HepG2 (cell line): Measurements from ENCODE around the gene ATG16L1. TPM values are rescaled to one million over a fixed set of nuclear protein-coding genes. Genes with fewer than 3 reads are reported as not detected.

ENCODE experiments used
- ATAC-seq: fragments of 200-7000 bp; cut with Tn5 transposase; 3 replicates; pipeline ENCODE4 v1.9.1; 2020; ENCODE audit warnings: mild to moderate bottlenecking, moderate library complexity
- BruUV-seq: library from RNA; stranded (reverse); fragments of 400-500 nt; replicated peaks from 2 replicates; lab custom pipeline; 2021; lab: Mats Ljungman, UMichigan
- CTCF ChIA-PET: fragments of 300-600 bp; formaldehyde crosslinking; extraction: SDS; loops from one replicate; lab custom pipeline; 2021; ENCODE audit warnings: low total read pairs, inconsistent platforms, low intra/inter-chr PET ratio; lab: Yijun Ruan, JAX
- POLR2A ChIA-PET: fragments of 350-600 bp; sonication (Branson Sonifier 250); formaldehyde crosslinking; loops from one replicate; lab custom pipeline; 2020; ENCODE audit warnings: antibody characterized with exemption, inconsistent platforms; lab: Yijun Ruan, JAX
- DNase-seq: peaks from one replicate; pipeline ENCODE4 v3.0.0-alpha.2; 2015; ENCODE audit warnings: low spot score
- FAIRE-seq: peaks from 3 replicates; lab custom pipeline; 2011; peaks lifted over from hg19 to GRCh38; lab: Jason Lieb, UNC
- H2AFZ ChIP-seq: one replicate; pipeline ENCODE4 v1.6.1; 2011; ENCODE audit warnings: low read length, inconsistent platforms
- H3K27ac ChIP-seq: fragments of 300-600 bp; 3 replicates; pipeline ENCODE4 v1.8.0; 2011; ENCODE audit warnings: mixed run types, mild to moderate bottlenecking, mixed read lengths, low read length, inconsistent platforms; ENCODE audit not compliant: insufficient read depth; ENCODE audit errors: extremely low read length
- H3K27me3 ChIP-seq, 2 experiments: fragments of 200-600 bp in 1 of 2; 2 replicates in 1 of 2; 3 replicates in 1 of 2; pipeline versions ENCODE4 v1.6.0 to v1.8.0; 2011; ENCODE audit warnings: low read length in 2 of 2, mild to moderate bottlenecking in 2 of 2, moderate library complexity in 2 of 2, inconsistent platforms in 1 of 2; ENCODE audit not compliant: insufficient read depth in 2 of 2, control insufficient read depth in 1 of 2
- H3K36me3 ChIP-seq, 2 experiments: fragments of 200-600 bp in 1 of 2; replicated peaks in 1 of 2; 2 replicates in 1 of 2; 3 replicates in 1 of 2; pipeline versions ENCODE4 v1.5.1 to v1.8.0; 2011; ENCODE audit warnings: low read length in 2 of 2, inconsistent platforms in 1 of 2; ENCODE audit not compliant: insufficient read depth in 2 of 2, control insufficient read depth in 1 of 2
- H3K4me1 ChIP-seq: 2 replicates; pipeline ENCODE4 v1.5.1; 2012; ENCODE audit warnings: low read length, inconsistent platforms; ENCODE audit not compliant: insufficient read depth
- H3K4me2 ChIP-seq: 2 replicates; pipeline ENCODE4 v1.6.0; 2011; ENCODE audit warnings: low read depth, low read length, inconsistent platforms
- H3K4me3 ChIP-seq, 3 experiments: fragments of 200-600 bp in 1 of 3; sonication (generic), shearing (Covaris generic) in 1 of 3; replicated peaks in 1 of 3; 2 replicates each; pipeline ENCODE4 v1.5.1; 2011 to 2016; ENCODE audit warnings: low read length in 3 of 3, inconsistent platforms in 2 of 3, low read depth in 2 of 3, mild to moderate bottlenecking in 2 of 3, control low read depth in 1 of 3, mixed read lengths in 1 of 3; ENCODE audit not compliant: insufficient read depth in 1 of 3
- H3K79me2 ChIP-seq: one replicate; pipeline ENCODE4 v1.6.1; 2011; ENCODE audit warnings: low read length, inconsistent platforms; ENCODE audit not compliant: insufficient read depth
- H3K9ac ChIP-seq: 2 replicates; pipeline ENCODE4 v1.6.0; 2011; ENCODE audit warnings: mild to moderate bottlenecking, low read depth, low read length, inconsistent platforms; ENCODE audit not compliant: insufficient read depth
- H3K9me3 ChIP-seq: 2 replicates; pipeline ENCODE4 v1.5.1; 2012; ENCODE audit warnings: mild to moderate bottlenecking, low read length
- H4K20me1 ChIP-seq: 2 replicates; pipeline ENCODE4 v1.6.0; 2011; ENCODE audit warnings: inconsistent platforms, mild to moderate bottlenecking, low read length, moderate library complexity; ENCODE audit not compliant: insufficient read depth
- AGO2 ChIP-seq: fragments of 200-400 bp; formaldehyde crosslinking; optimal IDR thresholded peaks from 2 replicates; pipeline ENCODE3; 2017; ENCODE audit warnings: mild to moderate bottlenecking, low read depth, low read length, moderate library complexity
- MNT ChIP-seq: fragments of 450-650 bp; IDR thresholded peaks from 2 replicates; pipeline ENCODE4 v1.6.1; 2016
- NKX3-1 ChIP-seq: sonication (generic); formaldehyde crosslinking; IDR thresholded peaks from 2 replicates; pipeline ENCODE4 v1.5.0; 2020; ENCODE audit warnings: missing genetic modification reagents
- PITX1 ChIP-seq: sonication (generic); formaldehyde crosslinking; IDR thresholded peaks from 2 replicates; pipeline ENCODE4 v1.5.1; 2020; ENCODE audit warnings: mild to moderate bottlenecking, missing genetic modification reagents
- REPIN1 ChIP-seq: sonication (generic); formaldehyde crosslinking; IDR thresholded peaks from 2 replicates; pipeline ENCODE4 v1.8.0; 2022; ENCODE audit warnings: missing genetic modification reagents, low read depth, mild to moderate bottlenecking, borderline replicate concordance
- TBX3 ChIP-seq: fragments of 450-650 bp; IDR thresholded peaks from 2 replicates; pipeline ENCODE4 v1.6.1; 2017; ENCODE audit warnings: antibody characterized with exemption, mild to moderate bottlenecking, inconsistent platforms, borderline replicate concordance
- ZNF232 ChIP-seq: sonication (generic); formaldehyde crosslinking; IDR thresholded peaks from 2 replicates; pipeline ENCODE4 v1.4.0; 2020; ENCODE audit warnings: missing genetic modification reagents, borderline replicate concordance
- ZNF383 ChIP-seq: sonication (generic); formaldehyde crosslinking; IDR thresholded peaks from 2 replicates; pipeline ENCODE4 v1.4.0; 2020; ENCODE audit warnings: missing genetic modification reagents, mild to moderate bottlenecking, borderline replicate concordance
- ZNF644 ChIP-seq: IDR thresholded peaks from 2 replicates; pipeline ENCODE4 v1.6.1; 2016; ENCODE audit warnings: low read depth
- WGBS: methylation state at CpG from one replicate; pipeline ENCODE4 v1.1.6; 2017; ENCODE audit warnings: low lambda C conversion rate; 5-methylcytosine and 5-hydroxymethylcytosine counted together
- in situ Hi-C: cut with HindIII; loops from 2 replicates; pipeline ENCODE4 v1.10.0; 2017; ENCODE audit warnings: low pct_unique_long_range_greater_than_20kb; ENCODE audit not compliant: extremely low pct_ligation_motif_present
- intact Hi-C: fragments of 100-400 bp; cut with micrococcal nuclease; formaldehyde crosslinking; loops from one replicate; pipeline ENCODE4 v1.10.0; 2022; ENCODE audit not compliant: unreplicated experiment
- polyA plus RNA-seq, 8 experiments: library from polyadenylated mRNA; depleted of rRNA in 3 of 8; stranded (reverse) in 7 of 8; unstranded in 1 of 8; fragments of >200 nt; fragmentation: Illumina TruSeq in 4 of 8; extraction: Trizol in 4 of 8; gene quantifications; 2 replicates each; pipeline versions ENCODE4 v1.2.1 to v1.2.3, GENCODE V29; 2011 to 2016; ENCODE audit warnings: low read depth in 4 of 8, missing spikeins in 1 of 8, mixed read lengths in 1 of 8; ENCODE audit not compliant: insufficient read depth in 1 of 8
- total RNA-seq, 5 experiments: library from RNA; depleted of rRNA; stranded (reverse); fragments of >200 nt; fragmentation: Illumina TruSeq; extraction: Trizol; gene quantifications; 2 replicates each; pipeline ENCODE4 v1.2.3, GENCODE V29; 2016; ENCODE audit warnings: low read depth in 1 of 5
- TF ChIP-seq, protein P1 (sequence below): sonication (generic); IDR thresholded peaks from 2 replicates; pipeline ENCODE4 v1.6.1; 2016; ENCODE audit warnings: low read depth, borderline replicate concordance

Gene ATG16L1
- total and polyA plus RNA-seq, 2 of the 13 experiments (the other 11 are each of a cell fraction or from before 2014, with no cell fraction given) = 26.0 to 51.7 TPM

- intact Hi-C loops = no loop called here
These were observed 48.4 kb upstream of the ATG16L1 start for GRCh38 chr2:233203060-233203459.

GRCh38 chr2:233204286-233204936 lies 47.1 kb upstream of the ATG16L1 start:
- no peak for DNase-seq
- H3K27ac ChIP-seq = no peak overlapping the region
- H3K9ac ChIP-seq = no peak overlapping the region
- intact Hi-C loops = no loop called here
- H3K4me3 ChIP-seq = no peak overlapping the region
- no peaks in the 10 kb centered on the region for H3K27me3 ChIP-seq
- POLR2A ChIA-PET = no interaction called here
- TF ChIP-seq, protein P1, sequence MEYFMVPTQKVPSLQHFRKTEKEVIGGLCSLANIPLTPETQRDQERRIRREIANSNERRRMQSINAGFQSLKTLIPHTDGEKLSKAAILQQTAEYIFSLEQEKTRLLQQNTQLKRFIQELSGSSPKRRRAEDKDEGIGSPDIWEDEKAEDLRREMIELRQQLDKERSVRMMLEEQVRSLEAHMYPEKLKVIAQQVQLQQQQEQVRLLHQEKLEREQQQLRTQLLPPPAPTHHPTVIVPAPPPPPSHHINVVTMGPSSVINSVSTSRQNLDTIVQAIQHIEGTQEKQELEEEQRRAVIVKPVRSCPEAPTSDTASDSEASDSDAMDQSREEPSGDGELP = no peak
- TF ChIP-seq MNT (peak; percentile 51), AGO2 (peak; percentile 57)
- H2AFZ ChIP-seq = no peak overlapping the region
- no peaks in the 10 kb centered on the region for H4K20me1 ChIP-seq
- no peak for FAIRE-seq
- in situ Hi-C loops = no loop called here
- no peak for ATAC-seq
- CTCF ChIA-PET = no interaction called here
- no peaks in the 10 kb centered on the region for H3K9me3 ChIP-seq
- BruUV-seq = no TSS peak
- peaks cover 6 to 29% of the 10 kb centered on the region in 2 experiments; a peak in 4 of 5 replicates for H3K36me3 ChIP-seq
- H3K4me1 ChIP-seq = peaks cover 16% of the 10 kb centered on the region
- WGBS = 95% methylated on average over 48 of the region's 50 CpGs
- H3K79me2 ChIP-seq = no peaks in the 10 kb centered on the region
- H3K4me2 ChIP-seq = no peak overlapping the region

More at GRCh38 chr2:233203060-233203459, 48.4 kb upstream of the ATG16L1 start:
- DNase-seq = no peak
- Histone ChIP-seq H3K27me3 (no peaks in the 10 kb centered on the region), H3K79me2 (no peaks in the 10 kb centered on the region), H2AFZ (no peak overlapping the region), H3K9ac (no peak overlapping the region), H3K4me1 (peaks cover 4% of the 10 kb centered on the region), H3K27ac (no peak overlapping the region), H3K4me2 (no peak overlapping the region), H4K20me1 (no peaks in the 10 kb centered on the region), H3K9me3 (no peaks in the 10 kb centered on the region), H3K36me3 (peaks cover 6 to 32% of the 10 kb centered on the region in 2 experiments), H3K4me3 (no peak overlapping the region)
- no peak for FAIRE-seq
- TF ChIP-seq TBX3 = no peak
- TF ChIP-seq ZNF232 = no peak
- no peak for TF ChIP-seq ZNF383 (CRISPR knock-in tag)
- no peak for TF ChIP-seq REPIN1 (CRISPR knock-in tag)
- no peak for TF ChIP-seq NKX3-1 (CRISPR knock-in tag)
- TF ChIP-seq ZNF644 (CRISPR knock-in tag) = no peak
- no peak for TF ChIP-seq PITX1 (CRISPR knock-in tag)
- WGBS = 99% methylated on average over 5 of the region's 5 CpGs
- no peak for ATAC-seq
- in situ Hi-C loops = no loop called here
- ChIA-PET CTCF (no interaction called here), POLR2A (no interaction called here)
- no TSS peak for BruUV-seq
